Small intestine (tissue), 7 donors: ENCODE measurements around the gene GPX4. TPM values are rescaled to one million over a fixed set of nuclear protein-coding genes. Genes with fewer than 3 reads are reported as not detected.

Experiments used
- DNase-seq, 2 donors: peaks; one replicate each; pipeline versions ENCODE4 v3.0.0 to v3.0.0-alpha.2; 2013
- FAIRE-seq: peaks from 2 replicates; lab custom pipeline; 2012; peaks lifted over from hg19 to GRCh38; lab: Jason Lieb, UNC
- H3K27ac ChIP-seq, 3 donors: one replicate each; pipeline ENCODE4 v1.5.1; 2013; ENCODE audit warnings: low read length in 2 of 3, mild to moderate bottlenecking in 2 of 3, control low read depth in 1 of 3, inconsistent platforms in 1 of 3, low read depth in 1 of 3, moderate library complexity in 1 of 3
- H3K27me3 ChIP-seq, 3 donors: one replicate each; pipeline ENCODE4 v1.6.1; 2013; ENCODE audit warnings: low read length in 3 of 3, inconsistent platforms in 1 of 3; ENCODE audit not compliant: control insufficient read depth in 3 of 3, insufficient read depth in 3 of 3
- H3K36me3 ChIP-seq, 3 donors: one replicate each; pipeline ENCODE4 v1.6.1; 2013; ENCODE audit warnings: low read length in 3 of 3, inconsistent platforms in 1 of 3, low read depth in 1 of 3, mild to moderate bottlenecking in 1 of 3, moderate library complexity in 1 of 3; ENCODE audit not compliant: control insufficient read depth in 3 of 3, insufficient read depth in 2 of 3
- H3K4me1 ChIP-seq, 3 donors: one replicate each; pipeline ENCODE4 v1.6.1; 2013; ENCODE audit warnings: low read length in 2 of 3, inconsistent platforms in 1 of 3, low read depth in 1 of 3, mild to moderate bottlenecking in 1 of 3, moderate library complexity in 1 of 3; ENCODE audit not compliant: control insufficient read depth in 3 of 3, insufficient read depth in 2 of 3
- H3K4me3 ChIP-seq, 3 donors: one replicate each; pipeline ENCODE4 v1.5.1; 2013; ENCODE audit warnings: low read length in 3 of 3, control low read depth in 1 of 3, inconsistent platforms in 1 of 3, low read depth in 1 of 3, mild to moderate bottlenecking in 1 of 3, moderate library complexity in 1 of 3
- H3K9me3 ChIP-seq, 2 donors: one replicate each; pipeline ENCODE4 v1.6.1; 2013; ENCODE audit warnings: low read depth in 1 of 2, low read length in 1 of 2; ENCODE audit not compliant: control insufficient read depth in 2 of 2, insufficient read depth in 1 of 2
- WGBS, 3 donors: extraction: QIAGEN DNeasy Blood & Tissue Kit; methylation state at CpG; one replicate each; pipeline ENCODE4 v1.1.7; 2013; 5-methylcytosine and 5-hydroxymethylcytosine counted together
- polyA plus RNA-seq, 4 donors: library from polyadenylated mRNA; stranded (reverse) in 3 of 4; unstranded in 1 of 4; fragments of 200-250 nt in 3 of 4; fragments of 120-200 nt in 1 of 4; gene quantifications; one replicate each; pipeline versions ENCODE4 v1.2.1 to v1.2.3, GENCODE V29; 2013
- donor health status: healthy with polysubstance abuse.
- donor health status: control.
- donor health status: control.
- donor health status: Bipolar disorder and iron deficiency.
- donor health status: healthy.

The GPX4 gene
- polyA plus RNA-seq, 4 donors, result 335 to 1,298 (median 781) TPM

GRCh38 chr19:1085676-1086442 lies 17.9 kb upstream of the GPX4 start:
- Histone ChIP-seq H3K9me3 (peaks cover 0 to 3% of the 10 kb centered on the region in 2 donors), H3K36me3 (peaks cover 3 to 73% (median 10%) of the 10 kb centered on the region in 3 donors), H3K4me1 (peaks cover 0 to 20% (median 4%) of the 10 kb centered on the region in 3 donors), H3K27me3 (no peaks in the 10 kb centered on the region), H3K27ac (no peak overlapping the region), H3K4me3 (no peak overlapping the region)
- FAIRE-seq, result no peak
- DNase-seq, result no peak
- WGBS, 3 donors, result 75 to 82% (median 75%) methylated on average over 37 to 38 of the region's 38 CpGs

DNA sequence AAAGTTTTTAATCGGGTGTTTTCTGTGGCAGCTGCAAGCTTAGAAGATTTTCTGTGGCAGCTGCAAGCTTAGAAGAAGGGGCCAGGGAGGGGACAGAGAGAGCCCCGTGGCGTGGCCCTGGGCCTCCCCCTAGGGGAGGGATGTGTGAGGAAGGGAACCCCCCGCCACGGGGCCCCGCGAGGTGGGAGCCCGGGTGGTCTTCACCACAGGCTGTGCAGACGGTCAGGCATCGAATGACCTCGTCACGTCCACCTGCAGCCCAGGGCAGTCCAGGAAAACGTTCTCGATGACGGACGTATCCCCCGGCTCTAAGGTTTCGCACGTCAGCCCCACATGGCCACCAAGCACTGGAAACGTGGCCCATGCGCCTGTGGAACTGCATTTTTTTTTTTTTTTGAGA lies 17.2 kb upstream of the GPX4 start:
- H3K36me3 ChIP-seq, result peaks cover 3 to 79% (median 11%) of the 10 kb centered on the region in 3 donors
- peaks cover 0 to 2% of the 10 kb centered on the region in 2 donors for H3K9me3 ChIP-seq
- WGBS, 3 donors, result 77 to 81% (median 79%) methylated on average over 20 to 21 of the region's 21 CpGs
- peaks cover 0 to 19% (median 4%) of the 10 kb centered on the region in 3 donors for H3K4me1 ChIP-seq
- H3K27ac ChIP-seq, result no peak overlapping the region
- DNase-seq (no peak), FAIRE-seq (no peak)
- H3K4me3 ChIP-seq, result no peak overlapping the region
- no peaks in the 10 kb centered on the region for H3K27me3 ChIP-seq

DNA sequence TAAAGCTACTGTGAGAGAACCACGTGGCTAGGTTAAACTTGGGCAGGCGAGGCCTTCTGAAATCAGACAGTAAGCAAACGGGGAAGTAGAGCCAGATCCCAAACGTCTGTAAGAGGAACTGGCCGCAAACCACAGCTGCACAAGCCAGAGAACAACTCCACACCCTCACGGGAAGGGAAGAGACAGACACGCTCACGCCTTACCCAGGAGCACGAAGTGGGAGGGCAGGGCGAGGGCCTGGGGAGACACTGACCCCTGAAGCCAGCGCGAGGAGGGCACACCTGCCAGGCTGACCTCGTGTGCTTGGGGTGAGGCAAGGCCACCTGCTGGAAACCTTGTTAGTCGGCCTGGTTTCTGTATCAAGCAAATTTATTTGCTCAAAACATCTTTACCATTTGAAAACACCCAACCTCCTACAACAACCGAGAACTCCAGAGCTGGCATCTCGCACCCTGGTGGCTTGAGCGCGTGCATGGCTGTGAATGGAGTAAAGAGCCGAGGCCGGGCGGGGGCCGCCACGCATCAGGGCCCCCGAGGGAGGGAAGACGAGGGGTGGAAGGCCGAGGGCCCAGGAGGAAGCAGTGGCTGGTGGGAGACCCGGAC lies 15.9 kb upstream of the GPX4 start:
- FAIRE-seq (no peak), DNase-seq (no peak)
- peaks cover 3 to 90% (median 16%) of the 10 kb centered on the region in 3 donors for H3K36me3 ChIP-seq
- no peaks in the 10 kb centered on the region for H3K27me3 ChIP-seq
- H3K4me1 ChIP-seq, result peaks cover 0 to 11% (median 4%) of the 10 kb centered on the region in 3 donors
- WGBS, 3 donors, result 52 to 59% (median 54%) methylated on average over 26 to 27 of the region's 27 CpGs
- H3K4me3 ChIP-seq, result no peak overlapping the region
- H3K9me3 ChIP-seq, result no peaks in the 10 kb centered on the region
- H3K27ac ChIP-seq, result peak overlapping the region in 2 of 3 donors; percentile 36 to 78

GRCh38 chr19:1088416-1089010 lies 15.3 kb upstream of the GPX4 start:
- DNase-seq (no peak), FAIRE-seq (no peak)
- 72 to 80% (median 78%) methylated on average over 23 to 27 of the region's 27 CpGs for WGBS, 3 donors
- no peaks in the 10 kb centered on the region for H3K27me3 ChIP-seq
- peaks cover 1 to 94% (median 18%) of the 10 kb centered on the region in 3 donors for H3K36me3 ChIP-seq
- peaks cover 0 to 8% (median 5%) of the 10 kb centered on the region in 3 donors for H3K4me1 ChIP-seq
- H3K4me3 ChIP-seq, result no peak overlapping the region
- H3K27ac ChIP-seq, result peak overlapping the region in 2 of 3 donors; percentile 36 to 78
- no peaks in the 10 kb centered on the region for H3K9me3 ChIP-seq

- H3K27me3 ChIP-seq, result no peaks in the 10 kb centered on the region
- no peak overlapping the region for H3K27ac ChIP-seq
- peaks cover 0 to 6% (median 6%) of the 10 kb centered on the region in 3 donors for H3K4me1 ChIP-seq
- DNase-seq (no peak), FAIRE-seq (no peak)
- peaks cover 0 to 95% (median 14%) of the 10 kb centered on the region in 3 donors for H3K36me3 ChIP-seq
- no peak overlapping the region for H3K4me3 ChIP-seq
- WGBS, 3 donors, result 92 to 94% (median 93%) methylated on average over 30 to 32 of the region's 32 CpGs
- no peaks in the 10 kb centered on the region for H3K9me3 ChIP-seq
These were observed 14.5 kb upstream of the GPX4 start for GRCh38 chr19:1089126-1089771.

DNA sequence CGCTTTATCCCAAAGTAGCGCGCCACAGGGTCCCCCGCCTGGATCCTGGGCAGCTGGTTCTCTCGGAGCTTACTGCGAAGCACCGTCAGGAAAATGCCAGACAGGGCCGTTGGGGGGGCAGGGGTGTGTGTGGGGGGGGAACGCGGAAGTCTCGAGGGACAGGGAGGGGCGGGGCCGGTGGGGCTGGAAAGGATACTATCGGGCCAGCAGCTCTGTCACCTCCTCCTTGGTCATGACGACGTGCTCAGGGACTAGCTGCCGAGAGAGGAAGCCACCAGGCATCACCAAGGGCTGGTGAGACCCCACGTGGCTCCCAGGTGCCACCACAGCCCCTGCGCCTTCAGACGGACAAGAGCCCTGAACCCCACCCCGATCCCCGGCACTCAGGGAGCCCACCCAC lies 13.9 kb upstream of the GPX4 start:
- Histone ChIP-seq H3K4me1 (peaks cover 0 to 7% (median 6%) of the 10 kb centered on the region in 3 donors), H3K27ac (no peak overlapping the region), H3K36me3 (peaks cover 0 to 91% (median 14%) of the 10 kb centered on the region in 3 donors), H3K9me3 (no peaks in the 10 kb centered on the region), H3K27me3 (no peaks in the 10 kb centered on the region), H3K4me3 (no peak overlapping the region)
- DNase-seq (no peak), FAIRE-seq (no peak)
- 76 to 81% (median 78%) methylated on average over 16 to 22 of the region's 22 CpGs for WGBS, 3 donors

- Histone ChIP-seq H3K27ac (no peak overlapping the region), H3K36me3 (peaks cover 0 to 82% (median 14%) of the 10 kb centered on the region in 3 donors), H3K27me3 (no peaks in the 10 kb centered on the region), H3K4me1 (peaks cover 0 to 12% (median 10%) of the 10 kb centered on the region in 3 donors), H3K4me3 (no peak overlapping the region), H3K9me3 (no peaks in the 10 kb centered on the region)
- WGBS, 3 donors, result 87 to 91% (median 90%) methylated on average over 38 of the region's 38 CpGs
- FAIRE-seq (no peak), DNase-seq (no peak)
These were observed 12.9 kb upstream of the GPX4 start for GRCh38 chr19:1090731-1091543.
